ENCODE data around the gene OIP5.

The OIP5 gene

DNA sequence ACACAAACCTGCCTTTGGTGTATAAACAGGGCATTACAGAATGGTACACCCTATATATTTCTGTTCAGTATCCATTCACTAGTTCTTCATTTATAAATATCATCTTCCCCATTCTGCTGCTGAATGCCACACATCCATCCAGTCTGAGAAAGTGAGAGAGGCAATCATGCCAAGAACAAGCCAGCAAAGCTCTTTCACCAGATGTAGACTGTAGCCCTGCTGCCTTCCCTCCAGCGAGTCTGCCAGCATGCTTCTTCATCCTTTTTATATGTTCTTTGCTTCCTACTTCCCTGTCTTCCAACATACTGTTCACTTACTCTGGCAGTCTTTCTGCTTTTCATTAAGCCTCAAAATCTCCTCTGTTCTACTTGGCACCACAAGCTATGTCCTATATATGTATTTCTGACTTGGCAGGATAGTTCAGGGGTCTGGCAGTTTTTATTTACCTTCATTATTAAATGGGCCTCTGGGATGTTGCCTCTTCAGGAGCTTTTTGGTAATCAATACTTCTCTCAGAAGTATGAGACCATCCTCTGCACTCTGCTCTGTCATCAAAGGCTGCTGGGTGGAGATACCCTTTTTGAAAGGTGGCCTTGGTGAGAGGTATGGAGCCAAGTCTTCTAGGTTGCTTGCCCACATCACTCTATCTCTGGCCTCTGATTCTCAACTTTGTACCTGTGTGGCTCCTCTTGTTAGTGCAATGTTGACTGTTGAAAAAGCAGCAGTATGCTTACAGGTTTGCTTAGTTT, 52.7 kb downstream of the OIP5 start:
- no peak for ATAC-seq

GRCh38 chr15:41278319-41278718, 54.1 kb downstream of the OIP5 start:
- ATAC-seq = no peak
- TF ChIP-seq ZFP3 (CRISPR knock-in tag; IDR thresholded peaks at IDR 0.05) = no peak
- TF ChIP-seq, protein P1, sequence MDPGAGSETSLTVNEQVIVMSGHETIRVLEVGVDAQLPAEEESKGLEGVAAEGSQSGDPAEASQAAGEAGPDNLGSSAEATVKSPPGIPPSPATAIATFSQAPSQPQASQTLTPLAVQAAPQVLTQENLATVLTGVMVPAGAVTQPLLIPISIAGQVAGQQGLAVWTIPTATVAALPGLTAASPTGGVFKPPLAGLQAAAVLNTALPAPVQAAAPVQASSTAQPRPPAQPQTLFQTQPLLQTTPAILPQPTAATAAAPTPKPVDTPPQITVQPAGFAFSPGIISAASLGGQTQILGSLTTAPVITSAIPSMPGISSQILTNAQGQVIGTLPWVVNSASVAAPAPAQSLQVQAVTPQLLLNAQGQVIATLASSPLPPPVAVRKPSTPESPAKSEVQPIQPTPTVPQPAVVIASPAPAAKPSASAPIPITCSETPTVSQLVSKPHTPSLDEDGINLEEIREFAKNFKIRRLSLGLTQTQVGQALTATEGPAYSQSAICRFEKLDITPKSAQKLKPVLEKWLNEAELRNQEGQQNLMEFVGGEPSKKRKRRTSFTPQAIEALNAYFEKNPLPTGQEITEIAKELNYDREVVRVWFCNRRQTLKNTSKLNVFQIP (CRISPR knock-in tag; IDR thresholded peaks at IDR 0.05; ENCODE audit: borderline replicate concordance, low read depth) = no peak
- no peak for TF ChIP-seq OSR1 (CRISPR knock-in tag; IDR thresholded peaks at IDR 0.05)
- TF ChIP-seq TSHZ2 (CRISPR knock-in tag; IDR thresholded peaks at IDR 0.05) = no peak
- no peak for TF ChIP-seq ZFP30 (CRISPR knock-in tag; IDR thresholded peaks at IDR 0.05)
- TF ChIP-seq TCF4 (CRISPR knock-in tag; IDR thresholded peaks at IDR 0.05; ENCODE audit: borderline replicate concordance) = no peak

More for the DNA sequence above, 52.7 kb downstream of the OIP5 start:
- no peak for TF ChIP-seq PPARA (CRISPR knock-in tag; IDR thresholded peaks at IDR 0.05; ENCODE audit: borderline replicate concordance)
- no peak for TF ChIP-seq ZFP3 (CRISPR knock-in tag; IDR thresholded peaks at IDR 0.05)
- TF ChIP-seq ZFP30 (CRISPR knock-in tag; IDR thresholded peaks at IDR 0.05) = no peak
- no peak for TF ChIP-seq TOX (CRISPR knock-in tag; IDR thresholded peaks at IDR 0.05; ENCODE audit: borderline replicate concordance)
- TF ChIP-seq BACH2 (CRISPR knock-in tag; IDR thresholded peaks at IDR 0.05; ENCODE audit: borderline replicate concordance) = no peak
- TF ChIP-seq TSHZ2 (CRISPR knock-in tag; IDR thresholded peaks at IDR 0.05) = no peak
- TF ChIP-seq CREB5 (CRISPR knock-in tag; IDR thresholded peaks at IDR 0.05; ENCODE audit: low read depth) = no peak
- TF ChIP-seq ZNF565 (CRISPR knock-in tag; conservative IDR thresholded peaks at IDR 0.05; ENCODE audit: low read depth) = no peak
- TF ChIP-seq OSR1 (CRISPR knock-in tag; IDR thresholded peaks at IDR 0.05) = no peak
- no peak for TF ChIP-seq TCF4 (CRISPR knock-in tag; IDR thresholded peaks at IDR 0.05; ENCODE audit: borderline replicate concordance)
- TF ChIP-seq ESRRG (CRISPR knock-in tag; IDR thresholded peaks at IDR 0.05) = no peak
- TF ChIP-seq, protein P2, sequence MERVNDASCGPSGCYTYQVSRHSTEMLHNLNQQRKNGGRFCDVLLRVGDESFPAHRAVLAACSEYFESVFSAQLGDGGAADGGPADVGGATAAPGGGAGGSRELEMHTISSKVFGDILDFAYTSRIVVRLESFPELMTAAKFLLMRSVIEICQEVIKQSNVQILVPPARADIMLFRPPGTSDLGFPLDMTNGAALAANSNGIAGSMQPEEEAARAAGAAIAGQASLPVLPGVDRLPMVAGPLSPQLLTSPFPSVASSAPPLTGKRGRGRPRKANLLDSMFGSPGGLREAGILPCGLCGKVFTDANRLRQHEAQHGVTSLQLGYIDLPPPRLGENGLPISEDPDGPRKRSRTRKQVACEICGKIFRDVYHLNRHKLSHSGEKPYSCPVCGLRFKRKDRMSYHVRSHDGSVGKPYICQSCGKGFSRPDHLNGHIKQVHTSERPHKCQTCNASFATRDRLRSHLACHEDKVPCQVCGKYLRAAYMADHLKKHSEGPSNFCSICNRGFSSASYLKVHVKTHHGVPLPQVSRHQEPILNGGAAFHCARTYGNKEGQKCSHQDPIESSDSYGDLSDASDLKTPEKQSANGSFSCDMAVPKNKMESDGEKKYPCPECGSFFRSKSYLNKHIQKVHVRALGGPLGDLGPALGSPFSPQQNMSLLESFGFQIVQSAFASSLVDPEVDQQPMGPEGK (CRISPR knock-in tag; IDR thresholded peaks at IDR 0.05; ENCODE audit: borderline replicate concordance) = no peak

- no peak for ATAC-seq
- TF ChIP-seq CREB5 (CRISPR knock-in tag; IDR thresholded peaks at IDR 0.05; ENCODE audit: low read depth) (no peak), ZFP30 (CRISPR knock-in tag; IDR thresholded peaks at IDR 0.05) (no peak), TCF4 (CRISPR knock-in tag; IDR thresholded peaks at IDR 0.05; ENCODE audit: borderline replicate concordance) (no peak), TSHZ2 (CRISPR knock-in tag; IDR thresholded peaks at IDR 0.05) (no peak), ESRRG (CRISPR knock-in tag; IDR thresholded peaks at IDR 0.05) (no peak), ARNTL (CRISPR knock-in tag; IDR thresholded peaks at IDR 0.05; ENCODE audit: borderline replicate concordance, low read depth) (no peak), OSR1 (CRISPR knock-in tag; IDR thresholded peaks at IDR 0.05) (no peak), ZFP3 (CRISPR knock-in tag; IDR thresholded peaks at IDR 0.05) (no peak), PPARA (CRISPR knock-in tag; IDR thresholded peaks at IDR 0.05; ENCODE audit: borderline replicate concordance) (no peak), ZNF8 (CRISPR knock-in tag; IDR thresholded peaks at IDR 0.05) (no peak), ZNF70 (CRISPR knock-in tag; IDR thresholded peaks at IDR 0.05) (no peak), SNAI2 (CRISPR knock-in tag; IDR thresholded peaks at IDR 0.05) (no peak), GLIS3 (CRISPR knock-in tag; IDR thresholded peaks at IDR 0.05) (no peak)
Measured at GRCh38 chr15:41276831-41277230, 55.6 kb downstream of the OIP5 start.

All from SK-N-SH treated with all-trans-retinoic acid at 6 μM for 48 hours (cell line).